OCI-LY3 (cell line): Measurements from ENCODE around the gene SLC30A4.

Experiments used
- H2AFZ ChIP-seq: fragments of 200-600, 300-600 bp; shearing (Covaris generic); 2 replicates; pipeline ENCODE4 v1.6.0; 2014; ENCODE audit warnings: antibody characterized with exemption, low read depth, low read length
- H3K27ac ChIP-seq: fragments of 200-600, 300-600 bp; sonication (generic); 2 replicates; pipeline ENCODE4 v1.5.1; 2014; ENCODE audit warnings: mild to moderate bottlenecking, low read length, moderate library complexity, mixed read lengths
- H3K27me3 ChIP-seq: fragments of 200-600, 300-600 bp; sonication (generic); 2 replicates; pipeline ENCODE4 v1.6.1; 2014; ENCODE audit warnings: low read depth, low read length, mixed read lengths
- H3K36me3 ChIP-seq: fragments of 200-600, 300-600 bp; sonication (generic); replicated peaks from 2 replicates; pipeline ENCODE3; 2014; ENCODE audit warnings: low read depth, low read length, mixed read lengths
- H3K4me1 ChIP-seq: fragments of 300-600, 200-600 bp; sonication (generic); 2 replicates; pipeline ENCODE4 v1.6.1; 2014; ENCODE audit warnings: low read length, mixed read lengths
- H3K4me2 ChIP-seq: fragments of 200-600, 300-600 bp; sonication (generic); 2 replicates; pipeline ENCODE4 v1.6.1; 2014; ENCODE audit warnings: low read length, mixed read lengths
- H3K4me3 ChIP-seq: fragments of 300-600, 200-600 bp; sonication (generic); 2 replicates; pipeline ENCODE4 v1.5.1; 2014; ENCODE audit warnings: antibody characterized with exemption, mild to moderate bottlenecking, low read length, moderate library complexity
- H3K79me2 ChIP-seq: fragments of 300-600, 200-600 bp; shearing (Covaris generic); 2 replicates; pipeline ENCODE4 v1.6.1; 2014; ENCODE audit warnings: mild to moderate bottlenecking, low read length, mixed read lengths
- H3K9ac ChIP-seq: fragments of 300-600, 200-600 bp; shearing (Covaris generic); 2 replicates; pipeline ENCODE4 v1.6.0; 2014; ENCODE audit warnings: mild to moderate bottlenecking, low read length, moderate library complexity
- H3K9me3 ChIP-seq: fragments of 200-600, 300-600 bp; shearing (Covaris generic); 2 replicates; pipeline ENCODE4 v1.6.1; 2014; ENCODE audit warnings: low read length, mixed read lengths; ENCODE audit not compliant: insufficient read depth
- H4K20me1 ChIP-seq: fragments of 200-600, 300-600 bp; sonication (generic); 2 replicates; pipeline ENCODE4 v1.6.1; 2016; ENCODE audit warnings: low read length, mixed read lengths; ENCODE audit not compliant: insufficient read depth
- CTCF ChIP-seq: fragments of 200-600, 300-600 bp; sonication (generic); IDR thresholded peaks from 2 replicates; pipeline ENCODE4 v1.5.1; 2014; ENCODE audit warnings: antibody characterized with exemption, low read length, low read depth
- EZH2phosphoT487 ChIP-seq: fragments of 200-600 bp; shearing (Covaris generic); IDR thresholded peaks from 2 replicates; pipeline ENCODE4 v1.6.1; 2018; ENCODE audit warnings: antibody characterized with exemption, mixed run types, low read depth

Gene SLC30A4

GRCh38 chr15:45544266-45545023 lies 21.9 kb upstream of the SLC30A4 start:
- Histone ChIP-seq H3K36me3 (no peaks in the 10 kb centered on the region), H2AFZ (no peak overlapping the region), H3K79me2 (no peaks in the 10 kb centered on the region), H4K20me1 (no peaks in the 10 kb centered on the region), H3K4me1 (no peaks in the 10 kb centered on the region), H3K9ac (no peak overlapping the region), H3K9me3 (no peaks in the 10 kb centered on the region), H3K27me3 (no peaks in the 10 kb centered on the region), H3K4me2 (no peak overlapping the region), H3K27ac (no peak overlapping the region), H3K4me3 (no peak overlapping the region)
- TF ChIP-seq CTCF (no peak), EZH2phosphoT487 (no peak)

- Histone ChIP-seq H3K79me2 (no peaks in the 10 kb centered on the region), H3K27me3 (no peaks in the 10 kb centered on the region), H3K9me3 (no peaks in the 10 kb centered on the region), H3K4me1 (no peaks in the 10 kb centered on the region), H3K27ac (no peak overlapping the region), H3K9ac (no peak overlapping the region), H3K4me3 (no peak overlapping the region), H4K20me1 (no peaks in the 10 kb centered on the region), H2AFZ (no peak overlapping the region), H3K36me3 (no peaks in the 10 kb centered on the region), H3K4me2 (no peak overlapping the region)
- TF ChIP-seq CTCF: no peak
- TF ChIP-seq EZH2phosphoT487: no peak
Measured at GRCh38 chr15:45543051-45543450, 20.5 kb upstream of the SLC30A4 start.

GRCh38 chr15:45540531-45540930 lies 18.0 kb upstream of the SLC30A4 start:
- Histone ChIP-seq H4K20me1 (no peaks in the 10 kb centered on the region), H2AFZ (no peak overlapping the region), H3K27ac (no peak overlapping the region), H3K4me3 (no peak overlapping the region), H3K4me1 (no peaks in the 10 kb centered on the region), H3K27me3 (no peaks in the 10 kb centered on the region; the same call in 1 of the 2 replicates), H3K79me2 (no peaks in the 10 kb centered on the region), H3K36me3 (no peaks in the 10 kb centered on the region), H3K4me2 (no peak overlapping the region), H3K9me3 (no peaks in the 10 kb centered on the region), H3K9ac (no peak overlapping the region)
- TF ChIP-seq CTCF (no peak), EZH2phosphoT487 (no peak)

- Histone ChIP-seq H3K27me3 (no peaks in the 10 kb centered on the region; the same call in 1 of the 2 replicates), H2AFZ (no peak overlapping the region), H3K36me3 (no peaks in the 10 kb centered on the region), H3K79me2 (no peaks in the 10 kb centered on the region), H3K4me1 (no peaks in the 10 kb centered on the region), H3K9me3 (no peaks in the 10 kb centered on the region), H3K4me3 (no peak overlapping the region), H3K4me2 (no peak overlapping the region), H4K20me1 (no peaks in the 10 kb centered on the region), H3K9ac (no peak overlapping the region), H3K27ac (no peak overlapping the region)
- TF ChIP-seq CTCF: no peak
- no peak for TF ChIP-seq EZH2phosphoT487
Measured at GRCh38 chr15:45539680-45540079, 17.1 kb upstream of the SLC30A4 start.
